HG03354 (cell line): ENCODE measurements around the gene APCDD1.
"Not testable (repeated sequence)": the region's sequence is repeated elsewhere in the genome, so short reads cannot be mapped to it uniquely, and the experiment has no call there.

ENCODE experiments used
- ATAC-seq: cut with Tn5 transposase; IDR thresholded peaks from one replicate; pipeline ENCODE4 v1.9.1; 2021; ENCODE audit warnings: mild to moderate bottlenecking; ENCODE audit not compliant: unreplicated experiment, poor library complexity, severe bottlenecking

The APCDD1 gene

DNA sequence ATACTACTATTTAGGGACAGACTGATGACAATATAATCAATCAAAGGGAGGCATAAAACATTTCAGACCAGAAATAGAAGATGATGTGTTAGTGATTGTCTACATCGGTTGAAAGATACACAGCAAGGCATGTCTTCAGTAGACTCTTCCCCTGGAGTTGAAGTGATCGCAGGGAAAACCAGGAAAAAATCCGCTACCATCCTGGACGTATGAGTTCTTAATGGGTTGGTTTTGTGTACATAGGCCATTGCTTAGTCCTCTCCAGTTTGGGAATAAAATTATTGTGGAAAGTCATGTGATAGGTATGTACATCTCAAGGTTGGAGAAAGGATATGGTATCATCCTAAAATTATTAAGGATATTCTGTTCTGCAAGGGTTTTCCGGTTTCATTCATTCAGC, 4.3 kb downstream of the APCDD1 start:
- ATAC-seq: no peak

GRCh38 chr18:10459587-10459986, 5.2 kb downstream of the APCDD1 start:
- no peak for ATAC-seq

- no peak for ATAC-seq
These were observed 6.1 kb downstream of the APCDD1 start for GRCh38 chr18:10460414-10461018.

DNA sequence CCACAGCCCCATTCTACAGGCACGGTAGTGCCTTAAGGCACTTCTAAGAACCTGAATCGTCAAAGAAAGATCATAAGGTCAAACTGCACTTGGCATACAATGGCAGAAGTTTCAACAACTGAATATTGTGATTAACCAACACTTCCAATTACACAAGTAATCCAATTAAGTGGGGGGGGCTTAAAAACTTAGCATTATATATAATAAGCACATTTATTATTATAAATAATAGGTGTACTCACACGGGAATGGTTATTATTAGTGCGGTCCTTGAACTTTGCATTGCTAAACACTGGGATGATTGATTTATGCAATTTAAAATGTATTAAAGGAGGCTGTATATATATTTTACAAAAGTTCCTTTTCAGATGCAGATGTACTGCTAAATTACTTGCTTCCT, 7.6 kb downstream of the APCDD1 start:
- ATAC-seq: no peak

- ATAC-seq: no peak
These were observed 8.2 kb downstream of the APCDD1 start for GRCh38 chr18:10462597-10462996.

GRCh38 chr18:10463096-10463495, 8.7 kb downstream of the APCDD1 start:
- no peak for ATAC-seq

- ATAC-seq: no peak
These were observed 9.3 kb downstream of the APCDD1 start for GRCh38 chr18:10463741-10464140.

- not testable (repeated sequence) for ATAC-seq
These were observed 9.8 kb downstream of the APCDD1 start for GRCh38 chr18:10464161-10464648.

GRCh38 chr18:10465174-10465939, 10.9 kb downstream of the APCDD1 start:
- no peak for ATAC-seq

DNA sequence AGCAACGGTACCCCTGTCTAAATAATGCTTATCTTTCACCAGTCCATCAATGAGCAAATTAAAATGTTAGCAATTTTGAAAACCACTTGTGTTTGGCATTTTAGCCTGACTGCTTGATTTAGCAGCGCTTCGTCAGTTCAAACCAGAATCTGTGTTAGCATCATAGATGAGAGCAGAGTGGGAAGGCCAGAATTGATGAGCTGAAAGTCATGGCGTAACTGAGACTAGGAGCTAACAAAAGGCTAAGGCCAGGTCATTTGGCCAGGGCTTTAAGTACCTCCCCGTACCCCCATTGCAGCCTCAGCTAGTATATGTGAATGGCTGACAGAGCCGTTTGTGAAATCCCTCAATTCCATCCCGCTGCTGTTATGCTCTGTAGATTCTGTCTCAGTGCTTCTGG, 16.0 kb downstream of the APCDD1 start:
- no peak for ATAC-seq

DNA sequence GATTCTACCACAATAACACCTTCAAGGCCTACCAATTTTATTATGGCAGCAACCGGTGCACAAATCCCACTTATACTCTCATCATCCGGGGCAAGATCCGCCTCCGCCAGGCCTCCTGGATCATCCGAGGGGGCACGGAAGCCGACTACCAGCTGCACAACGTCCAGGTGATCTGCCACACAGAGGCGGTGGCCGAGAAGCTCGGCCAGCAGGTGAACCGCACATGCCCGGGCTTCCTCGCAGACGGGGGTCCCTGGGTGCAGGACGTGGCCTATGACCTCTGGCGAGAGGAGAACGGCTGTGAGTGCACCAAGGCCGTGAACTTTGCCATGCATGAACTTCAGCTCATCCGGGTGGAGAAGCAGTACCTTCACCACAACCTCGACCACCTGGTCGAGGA, 17.1 kb downstream of the APCDD1 start:
- ATAC-seq: no peak

DNA sequence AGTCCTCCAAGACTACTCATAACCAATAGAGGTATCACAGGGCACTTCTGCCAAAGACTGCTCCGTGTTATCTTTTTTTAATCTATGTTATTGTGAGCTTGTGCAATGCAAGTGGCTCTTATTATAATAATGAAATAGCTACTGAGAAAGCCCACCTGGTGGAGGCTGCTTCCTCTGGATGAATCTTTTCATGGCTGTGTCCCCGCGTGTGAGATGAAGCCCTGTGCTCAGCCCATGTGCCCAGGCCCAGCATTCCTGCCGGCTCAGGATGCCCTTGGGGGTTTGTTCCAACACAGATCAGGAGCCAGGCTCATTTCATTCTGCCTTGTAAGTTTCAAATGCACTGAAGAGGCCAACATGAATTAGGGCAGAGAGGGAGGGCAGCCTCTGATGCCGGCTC, 18.7 kb downstream of the APCDD1 start:
- no peak for ATAC-seq

GRCh38 chr18:10474309-10474708, 19.9 kb downstream of the APCDD1 start:
- ATAC-seq: no peak

DNA sequence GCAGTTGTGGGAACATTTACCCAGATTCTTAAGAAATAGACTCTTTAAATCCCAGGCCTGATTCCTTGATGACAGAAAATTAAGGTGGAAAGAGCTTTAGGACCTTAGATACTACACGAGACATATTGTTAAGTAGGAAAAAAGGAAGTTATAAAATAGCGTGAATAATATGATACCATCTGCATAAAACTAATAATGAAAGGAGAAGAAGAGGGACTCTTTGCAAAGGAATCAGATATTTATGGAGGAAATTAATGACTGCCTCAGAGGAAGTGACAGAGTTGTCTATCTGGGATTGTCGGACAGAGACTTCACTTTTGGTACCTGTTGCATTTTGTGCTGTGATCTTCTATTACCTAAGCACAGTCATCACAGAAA, 20.8 kb downstream of the APCDD1 start:
- ATAC-seq: no peak

- ATAC-seq: no peak
These were observed 21.3 kb downstream of the APCDD1 start for GRCh38 chr18:10475654-10476291.

GRCh38 chr18:10476338-10476791, 21.9 kb downstream of the APCDD1 start:
- ATAC-seq: no peak

DNA sequence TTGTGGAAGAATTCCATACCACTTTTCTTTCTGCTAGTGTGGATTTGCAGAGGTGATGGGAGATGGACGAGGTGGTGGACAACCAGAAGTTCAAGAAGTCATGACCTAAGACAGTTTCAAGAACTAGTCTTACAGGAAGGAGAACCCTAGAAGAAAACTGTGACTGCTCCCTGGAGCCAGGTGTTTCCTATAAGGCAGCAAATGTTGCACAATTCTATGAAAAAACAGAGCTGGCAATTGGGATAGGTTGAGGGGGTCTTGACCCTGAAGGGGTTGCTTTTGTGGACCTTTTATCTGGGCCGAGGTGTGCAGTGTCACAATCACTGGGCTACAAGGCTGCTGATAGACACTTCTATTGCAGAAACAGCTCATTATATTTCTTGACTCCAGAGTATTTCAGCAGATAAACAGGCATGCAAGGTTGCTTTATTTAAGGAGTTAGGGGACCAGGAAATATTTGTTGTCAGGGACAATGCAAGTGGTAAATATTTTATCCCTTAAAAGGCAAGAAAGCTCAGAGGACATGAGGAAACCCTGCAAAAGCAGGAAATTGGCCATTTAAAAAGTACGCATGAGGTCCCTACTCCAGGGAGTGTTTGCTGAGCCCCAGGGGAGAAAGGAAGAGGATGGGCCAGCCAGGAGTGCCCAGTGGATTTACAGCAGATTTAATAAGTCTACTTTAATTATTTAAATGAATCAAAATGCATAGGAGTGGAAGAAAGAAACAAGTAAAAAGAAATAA, 22.9 kb downstream of the APCDD1 start:
- ATAC-seq: no peak

DNA sequence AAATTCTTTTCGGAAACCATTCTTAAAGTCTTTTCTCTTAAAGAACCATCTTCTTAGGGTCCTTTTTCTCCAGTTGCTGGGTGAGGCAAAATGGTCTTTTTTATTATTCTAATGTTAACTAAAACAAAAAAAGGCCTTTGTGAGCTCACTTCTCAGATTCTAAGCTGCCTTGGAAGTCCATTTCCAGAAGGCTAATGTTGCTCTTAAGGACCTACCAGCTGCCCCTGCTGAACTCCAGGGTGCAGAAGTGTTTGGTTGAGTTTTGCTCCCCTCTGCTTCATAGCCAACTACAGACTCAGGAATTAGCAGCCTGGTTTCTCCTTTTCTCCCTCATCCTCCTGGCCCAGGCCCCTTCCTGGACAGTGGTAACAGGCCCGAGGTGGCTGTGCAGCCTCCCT, 23.4 kb downstream of the APCDD1 start:
- no peak for ATAC-seq

- no peak for ATAC-seq
These were observed 27.4 kb downstream of the APCDD1 start for GRCh38 chr18:10481831-10482230.

- ATAC-seq: peak; percentile 3
These were observed 28.0 kb downstream of the APCDD1 start for GRCh38 chr18:10482363-10482984.
